HCT116 (cell line): Measurements from ENCODE around the gene LTBP1. TPM values are rescaled to one million over a fixed set of nuclear protein-coding genes. Genes with fewer than 3 reads are reported as not detected.

ENCODE experiments used
- ATAC-seq: fragments of 200-7000 bp; cut with Tn5 transposase; 2 replicates; pipeline ENCODE4 v1.9.1; 2020; ENCODE audit warnings: mild to moderate bottlenecking, moderate library complexity
- BruUV-seq: library from RNA; stranded (reverse); fragments of 400-500 nt; replicated peaks from 2 replicates; lab custom pipeline; 2021; lab: Mats Ljungman, UMichigan
- CTCF ChIA-PET: fragments of 300-600 bp; sonication (Branson Sonifier 250); formaldehyde crosslinking; loops from one replicate; lab custom pipeline; 2021; ENCODE audit warnings: antibody characterized with exemption; lab: Charles Lee
- POLR2A ChIA-PET: fragments of 300-600, 350-600 bp; sonication (Branson Sonifier 250); formaldehyde crosslinking; loops from one replicate; lab custom pipeline; 2021; ENCODE audit warnings: antibody characterized with exemption; lab: Charles Lee
- RAD21 ChIA-PET, 2 experiments: fragments of 300-600 bp; sonication (Branson Sonifier 250); formaldehyde crosslinking; loops; one replicate each; lab custom pipeline; 2023; ENCODE audit warnings: low total read pairs in 2 of 2; ENCODE audit not compliant: uncharacterized antibody in 2 of 2, unreplicated experiment in 2 of 2, low non-redundant PET in 1 of 2; lab: Charles Lee
- DNase-seq: peaks from one replicate; pipeline ENCODE4 v3.0.0-alpha.2; 2010; ENCODE audit warnings: low read depth, low spot score
- H2AFZ ChIP-seq: fragments of 200-600 bp; shearing (Covaris generic), sonication (generic); 2 replicates; pipeline ENCODE4 v1.6.1; 2017; ENCODE audit warnings: low read depth, mixed run types, mixed read lengths, antibody characterized with exemption, low read length; ENCODE audit not compliant: poor library complexity, severe bottlenecking
- H3K27ac ChIP-seq: 2 replicates; pipeline ENCODE4 v1.5.1; 2012; ENCODE audit warnings: low read depth, low read length
- H3K27me3 ChIP-seq: fragments of 200-600 bp; sonication (generic); 2 replicates; pipeline ENCODE4 v1.6.1; 2016; ENCODE audit warnings: mixed run types, low read length, mixed read lengths; ENCODE audit not compliant: insufficient read depth
- H3K36me3 ChIP-seq, 2 experiments: fragments of 200-500 bp in 1 of 2; fragments of 200-600 bp in 1 of 2; sonication (Bioruptor generic) in 1 of 2; sonication (generic) in 1 of 2; 2 replicates each; pipeline versions ENCODE4 v1.5.1 to v1.6.1; 2014 to 2016; ENCODE audit warnings: low read length in 2 of 2, inconsistent platforms in 1 of 2, mixed read lengths in 1 of 2, mixed run types in 1 of 2; ENCODE audit not compliant: insufficient read depth in 2 of 2, control insufficient read depth in 1 of 2
- H3K4me1 ChIP-seq, 2 experiments: fragments of 200-600 bp in 1 of 2; sonication (generic) in 1 of 2; 2 replicates each; pipeline versions ENCODE4 v1.5.1 to v1.6.1; 2012 to 2017; ENCODE audit warnings: low read length in 2 of 2, inconsistent platforms in 1 of 2, mild to moderate bottlenecking in 1 of 2, mixed read lengths in 1 of 2, mixed run types in 1 of 2, moderate library complexity in 1 of 2; ENCODE audit not compliant: insufficient read depth in 2 of 2, control insufficient read depth in 1 of 2
- H3K4me2 ChIP-seq: fragments of 200-600 bp; sonication (generic); 2 replicates; pipeline ENCODE4 v1.6.1; 2017; ENCODE audit warnings: mixed run types, low read length, mixed read lengths
- H3K4me3 ChIP-seq, 2 experiments: fragments of 200-600 bp in 1 of 2; sonication (generic) in 1 of 2; replicated peaks in 1 of 2; 2 replicates each; pipeline ENCODE4 v1.5.1; 2011 to 2016; ENCODE audit warnings: low read length in 2 of 2, control low read depth in 1 of 2, low read depth in 1 of 2, mild to moderate bottlenecking in 1 of 2, mixed read lengths in 1 of 2, mixed run types in 1 of 2
- H3K79me2 ChIP-seq: fragments of 200-600 bp; sonication (generic); 2 replicates; pipeline ENCODE4 v1.6.1; 2017; ENCODE audit warnings: mild to moderate bottlenecking, mixed run types, low read length, moderate library complexity, mixed read lengths; ENCODE audit not compliant: insufficient read depth
- H3K9ac ChIP-seq: fragments of 200-600 bp; sonication (generic); 2 replicates; pipeline ENCODE4 v1.6.1; 2016; ENCODE audit warnings: low read length, mixed read lengths
- H3K9me2 ChIP-seq: fragments of 200-600 bp; sonication (generic), shearing (Covaris generic); 2 replicates; pipeline ENCODE4 v1.6.1; 2017; ENCODE audit warnings: mixed run types, mild to moderate bottlenecking, moderate library complexity; ENCODE audit not compliant: insufficient read depth
- H3K9me3 ChIP-seq, 2 experiments: fragments of 200-500 bp in 1 of 2; fragments of 200-600 bp in 1 of 2; sonication (Bioruptor generic) in 1 of 2; sonication (generic) in 1 of 2; 2 replicates each; pipeline ENCODE4 v1.6.1; 2014 to 2017; ENCODE audit warnings: low read length in 2 of 2, mixed read lengths in 2 of 2, inconsistent platforms in 1 of 2, low read depth in 1 of 2, mild to moderate bottlenecking in 1 of 2, mixed run types in 1 of 2, moderate library complexity in 1 of 2; ENCODE audit not compliant: control insufficient read depth in 1 of 2, insufficient read depth in 1 of 2
- H4K20me1 ChIP-seq: fragments of 200-600 bp; sonication (generic), shearing (Covaris generic); 2 replicates; pipeline ENCODE4 v1.6.1; 2017; ENCODE audit warnings: mixed run types, mild to moderate bottlenecking, moderate library complexity; ENCODE audit not compliant: insufficient read depth
- EZH2 ChIP-seq: fragments of 200-600 bp; sonication (generic); IDR thresholded peaks from 2 replicates; pipeline ENCODE4 v1.6.1; 2017; ENCODE audit warnings: antibody characterized with exemption, mixed run types
- EZH2phosphoT487 ChIP-seq: fragments of 200-600 bp; IDR thresholded peaks from 2 replicates; pipeline ENCODE4 v1.6.1; 2018; ENCODE audit warnings: antibody characterized with exemption, borderline replicate concordance
- FOSL1 ChIP-seq: IDR thresholded peaks from 2 replicates; pipeline ENCODE4 v1.6.1; 2012; ENCODE audit warnings: low read depth
- JUND ChIP-seq: IDR thresholded peaks from 2 replicates; pipeline ENCODE4 v1.6.1; 2012
- POLR2AphosphoS5 ChIP-seq: IDR thresholded peaks from 2 replicates; pipeline ENCODE4 v1.6.1; 2011; ENCODE audit warnings: mild to moderate bottlenecking, low read depth, low read length, moderate library complexity
- RAD21 ChIP-seq: IDR thresholded peaks from 2 replicates; pipeline ENCODE4 v1.6.1; 2012; ENCODE audit warnings: low read depth, mild to moderate bottlenecking
- SIN3A ChIP-seq: IDR thresholded peaks from 2 replicates; pipeline ENCODE4 v1.6.1; 2012; ENCODE audit warnings: low read depth
- SRF ChIP-seq: IDR thresholded peaks from 2 replicates; pipeline ENCODE4 v1.6.1; 2012; ENCODE audit warnings: low read depth
- TCF7L2 ChIP-seq: IDR thresholded peaks from 2 replicates; pipeline ENCODE4 v1.7.0; 2011; ENCODE audit warnings: borderline replicate concordance, inconsistent platforms; ENCODE audit not compliant: insufficient read depth, insufficient read length; ENCODE audit errors: extremely low read depth
- ZFX ChIP-seq: fragments of 450-650 bp; IDR thresholded peaks from 2 replicates; pipeline ENCODE4 v1.6.1; 2017
- ZNF274 ChIP-seq: fragments of 200-500 bp; sonication (Bioruptor generic); IDR thresholded peaks from 2 replicates; pipeline ENCODE4 v1.6.1; 2014; ENCODE audit warnings: mild to moderate bottlenecking, low read depth, low read length, inconsistent platforms
- intact Hi-C: fragments of 100-400 bp; cut with micrococcal nuclease; formaldehyde crosslinking; loops from 2 replicates; pipeline ENCODE4 v1.10.0; 2022
- total RNA-seq: library from RNA; stranded (reverse); gene quantifications from one replicate; pipeline ENCODE4 v1.2.1, GENCODE V29; 2021; ENCODE audit not compliant: unreplicated experiment
- TF ChIP-seq, protein P1 (sequence below): IDR thresholded peaks from 2 replicates; pipeline ENCODE4 v1.6.1; 2012; ENCODE audit warnings: low read depth
- TF ChIP-seq, protein P2 (sequence below), 3 experiments: fragments of 200-600 bp in 1 of 3; sonication (generic) in 1 of 3; IDR thresholded peaks in 2 of 3; conservative IDR thresholded peaks in 1 of 3; 2 replicates each; pipeline ENCODE4 v1.5.1; 2012 to 2017; ENCODE audit warnings: low read depth in 2 of 3, low read length in 2 of 3, antibody characterized with exemption in 1 of 3, borderline replicate concordance in 1 of 3, control low read depth in 1 of 3, mild to moderate bottlenecking in 1 of 3, mixed read lengths in 1 of 3, mixed run types in 1 of 3, moderate library complexity in 1 of 3; ENCODE audit not compliant: insufficient read depth in 1 of 3

Gene LTBP1
- total RNA-seq, 1 experiment from 2014 or later: 5.1 TPM

DNA sequence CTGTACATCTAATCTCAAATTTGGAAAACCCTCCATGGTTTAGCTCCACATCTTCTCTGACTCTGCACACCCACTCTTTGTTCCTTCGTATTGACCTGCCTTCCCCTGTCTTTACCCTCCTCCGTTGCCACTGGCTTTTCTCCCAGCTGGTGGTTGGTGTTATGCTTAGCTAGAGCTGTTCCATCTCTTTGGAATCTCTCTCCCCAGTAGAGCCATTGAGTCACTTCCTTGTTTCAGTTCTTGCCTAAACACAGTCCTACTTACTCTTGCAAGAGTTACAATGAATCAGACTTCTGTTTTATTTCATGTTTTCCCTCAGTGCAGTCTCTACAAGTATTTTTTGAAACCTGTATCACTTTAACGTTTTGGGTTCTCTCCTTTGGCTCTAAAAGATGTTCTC lies 263.9 kb downstream of the LTBP1 start:
- Histone ChIP-seq H3K27ac (no peak overlapping the region), H3K9ac (no peak overlapping the region), H3K4me2 (no peak overlapping the region), H2AFZ (no peak overlapping the region), H3K4me3 (no peak overlapping the region)
- POLR2A ChIA-PET: no interaction called here
- RAD21 ChIA-PET: no interaction called here
- CTCF ChIA-PET: no interaction called here
- intact Hi-C loops: no loop called here
- TF ChIP-seq FOSL1: no peak
- TF ChIP-seq TCF7L2: no peak
- no peak for TF ChIP-seq POLR2AphosphoS5
- no peak for TF ChIP-seq SRF
- no peak for TF ChIP-seq EZH2
- TF ChIP-seq, all 23 proteins: peak for 0
- ATAC-seq (no peak), DNase-seq (no peak)
- no peaks in the 10 kb centered on the region for H4K20me1 ChIP-seq
- no peaks in the 10 kb centered on the region for H3K79me2 ChIP-seq
- no peaks in the 10 kb centered on the region for H3K4me1 ChIP-seq
- H3K27me3 ChIP-seq: no peaks in the 10 kb centered on the region
- no peaks in the 10 kb centered on the region for H3K9me2 ChIP-seq
- H3K36me3 ChIP-seq: no peaks in the 10 kb centered on the region
- no TSS peak for BruUV-seq
- H3K9me3 ChIP-seq: no peaks in the 10 kb centered on the region

DNA sequence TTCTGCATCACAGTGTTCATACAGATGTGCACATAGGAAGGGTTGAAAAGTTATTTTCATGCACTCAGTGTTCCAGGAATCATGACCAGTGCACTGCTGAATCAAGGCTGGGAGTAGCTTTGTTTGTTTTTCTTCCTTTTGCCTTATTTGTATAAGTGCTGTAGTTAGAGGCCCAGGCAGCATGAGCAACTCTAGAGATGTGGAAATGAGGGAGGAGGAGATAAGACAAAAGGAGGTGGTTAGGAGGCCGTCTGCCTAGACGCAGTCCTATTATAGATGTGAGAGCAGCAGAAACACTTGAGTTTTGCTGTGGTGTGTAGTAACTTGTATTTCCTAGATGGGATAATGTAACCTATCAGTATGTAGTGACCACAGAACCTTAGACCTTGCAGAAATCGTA lies 265.4 kb downstream of the LTBP1 start:
- no TSS peak for BruUV-seq

More for the DNA sequence above, 265.4 kb downstream of the LTBP1 start:
- ChIA-PET CTCF (no interaction called here), RAD21 (no interaction called here), POLR2A (no interaction called here)
- intact Hi-C loops: no loop called here
- H3K9me2 ChIP-seq: no peaks in the 10 kb centered on the region
- H3K4me3 ChIP-seq: no peak overlapping the region
- no peak overlapping the region for H2AFZ ChIP-seq
- no peaks in the 10 kb centered on the region for H3K27me3 ChIP-seq
- ATAC-seq (no peak), DNase-seq (no peak)
- H4K20me1 ChIP-seq: no peaks in the 10 kb centered on the region
- no peak overlapping the region for H3K27ac ChIP-seq
- no peaks in the 10 kb centered on the region for H3K9me3 ChIP-seq
- no peaks in the 10 kb centered on the region for H3K4me1 ChIP-seq
- H3K4me2 ChIP-seq: no peak overlapping the region
- TF ChIP-seq SRF (no peak), EZH2phosphoT487 (no peak), RAD21 (no peak), JUND (no peak), ZFX (no peak), TCF7L2 (no peak), SIN3A (no peak), POLR2AphosphoS5 (no peak), ZNF274 (no peak), FOSL1 (no peak)
- TF ChIP-seq, protein P1, sequence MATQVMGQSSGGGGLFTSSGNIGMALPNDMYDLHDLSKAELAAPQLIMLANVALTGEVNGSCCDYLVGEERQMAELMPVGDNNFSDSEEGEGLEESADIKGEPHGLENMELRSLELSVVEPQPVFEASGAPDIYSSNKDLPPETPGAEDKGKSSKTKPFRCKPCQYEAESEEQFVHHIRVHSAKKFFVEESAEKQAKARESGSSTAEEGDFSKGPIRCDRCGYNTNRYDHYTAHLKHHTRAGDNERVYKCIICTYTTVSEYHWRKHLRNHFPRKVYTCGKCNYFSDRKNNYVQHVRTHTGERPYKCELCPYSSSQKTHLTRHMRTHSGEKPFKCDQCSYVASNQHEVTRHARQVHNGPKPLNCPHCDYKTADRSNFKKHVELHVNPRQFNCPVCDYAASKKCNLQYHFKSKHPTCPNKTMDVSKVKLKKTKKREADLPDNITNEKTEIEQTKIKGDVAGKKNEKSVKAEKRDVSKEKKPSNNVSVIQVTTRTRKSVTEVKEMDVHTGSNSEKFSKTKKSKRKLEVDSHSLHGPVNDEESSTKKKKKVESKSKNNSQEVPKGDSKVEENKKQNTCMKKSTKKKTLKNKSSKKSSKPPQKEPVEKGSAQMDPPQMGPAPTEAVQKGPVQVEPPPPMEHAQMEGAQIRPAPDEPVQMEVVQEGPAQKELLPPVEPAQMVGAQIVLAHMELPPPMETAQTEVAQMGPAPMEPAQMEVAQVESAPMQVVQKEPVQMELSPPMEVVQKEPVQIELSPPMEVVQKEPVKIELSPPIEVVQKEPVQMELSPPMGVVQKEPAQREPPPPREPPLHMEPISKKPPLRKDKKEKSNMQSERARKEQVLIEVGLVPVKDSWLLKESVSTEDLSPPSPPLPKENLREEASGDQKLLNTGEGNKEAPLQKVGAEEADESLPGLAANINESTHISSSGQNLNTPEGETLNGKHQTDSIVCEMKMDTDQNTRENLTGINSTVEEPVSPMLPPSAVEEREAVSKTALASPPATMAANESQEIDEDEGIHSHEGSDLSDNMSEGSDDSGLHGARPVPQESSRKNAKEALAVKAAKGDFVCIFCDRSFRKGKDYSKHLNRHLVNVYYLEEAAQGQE: no peak
- TF ChIP-seq, protein P2, sequence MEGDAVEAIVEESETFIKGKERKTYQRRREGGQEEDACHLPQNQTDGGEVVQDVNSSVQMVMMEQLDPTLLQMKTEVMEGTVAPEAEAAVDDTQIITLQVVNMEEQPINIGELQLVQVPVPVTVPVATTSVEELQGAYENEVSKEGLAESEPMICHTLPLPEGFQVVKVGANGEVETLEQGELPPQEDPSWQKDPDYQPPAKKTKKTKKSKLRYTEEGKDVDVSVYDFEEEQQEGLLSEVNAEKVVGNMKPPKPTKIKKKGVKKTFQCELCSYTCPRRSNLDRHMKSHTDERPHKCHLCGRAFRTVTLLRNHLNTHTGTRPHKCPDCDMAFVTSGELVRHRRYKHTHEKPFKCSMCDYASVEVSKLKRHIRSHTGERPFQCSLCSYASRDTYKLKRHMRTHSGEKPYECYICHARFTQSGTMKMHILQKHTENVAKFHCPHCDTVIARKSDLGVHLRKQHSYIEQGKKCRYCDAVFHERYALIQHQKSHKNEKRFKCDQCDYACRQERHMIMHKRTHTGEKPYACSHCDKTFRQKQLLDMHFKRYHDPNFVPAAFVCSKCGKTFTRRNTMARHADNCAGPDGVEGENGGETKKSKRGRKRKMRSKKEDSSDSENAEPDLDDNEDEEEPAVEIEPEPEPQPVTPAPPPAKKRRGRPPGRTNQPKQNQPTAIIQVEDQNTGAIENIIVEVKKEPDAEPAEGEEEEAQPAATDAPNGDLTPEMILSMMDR (IDR thresholded peaks at IDR 0.05 in 2 of 3, conservative IDR thresholded peaks at IDR 0.05 in 1 of 3; ENCODE audit: borderline replicate concordance in 1 of 3, insufficient read depth in 1 of 3, low read depth in 2 of 3, low read length in 2 of 3): no peak
- H3K9ac ChIP-seq: no peak overlapping the region
- no peaks in the 10 kb centered on the region for H3K79me2 ChIP-seq
- no peaks in the 10 kb centered on the region for H3K36me3 ChIP-seq
